ENCODE measurements around the gene ARFGAP2.

- peak in 1 of 3 donors; percentile 88 for TF ChIP-seq CTCF (IDR thresholded peaks at IDR 0.05)
- TF ChIP-seq POLR2A (IDR thresholded peaks at IDR 0.05): no peak
Observed at GRCh38 chr11:47152953-47153950, 23.4 kb downstream of the ARFGAP2 start.
